SK-N-MC (cell line): ENCODE measurements around the gene RECQL5.

Source experiments
- DNase-seq: peaks from one replicate; pipeline ENCODE4 v3.0.0-alpha.2; 2011; ENCODE audit warnings: low read depth, low spot score
- H3K27ac ChIP-seq: fragments of 200-600 bp; sonication (generic); 2 replicates; pipeline ENCODE4 v1.5.1; 2016; ENCODE audit warnings: mixed run types
- H3K36me3 ChIP-seq: fragments of 200-600 bp; sonication (generic); 2 replicates; pipeline ENCODE4 v1.6.1; 2017; ENCODE audit warnings: antibody characterized with exemption, low read length, mixed read lengths; ENCODE audit not compliant: insufficient read depth
- H3K4me3 ChIP-seq: fragments of 200-600 bp; sonication (generic); 2 replicates; pipeline ENCODE4 v1.5.1; 2016
- H3K9ac ChIP-seq: fragments of 200-600 bp; sonication (generic); 2 replicates; pipeline ENCODE4 v1.8.0; 2017; ENCODE audit warnings: mixed run types, mixed read lengths; ENCODE audit not compliant: insufficient read length
- H3K9me3 ChIP-seq: fragments of 200-600 bp; sonication (generic); 2 replicates; pipeline ENCODE4 v1.6.1; 2017; ENCODE audit warnings: low read depth, mild to moderate bottlenecking, antibody characterized with exemption, low read length, moderate library complexity, mixed read lengths
- EZH2 ChIP-seq: fragments of 200-600 bp; sonication (generic); IDR thresholded peaks from one replicate; pipeline ENCODE4 v1.6.1; 2017; ENCODE audit warnings: antibody characterized with exemption
- FOXP2 ChIP-seq: optimal IDR thresholded peaks from 2 replicates; pipeline ENCODE3; 2011; ENCODE audit warnings: mild to moderate bottlenecking, moderate library complexity; ENCODE audit not compliant: insufficient read depth; ENCODE audit errors: extremely low read length, control extremely low read depth
- POLR2AphosphoS5 ChIP-seq: IDR thresholded peaks from 2 replicates; pipeline ENCODE4 v1.6.1; 2012; ENCODE audit warnings: mild to moderate bottlenecking, low read depth, low read length, borderline replicate concordance

The RECQL5 gene

DNA sequence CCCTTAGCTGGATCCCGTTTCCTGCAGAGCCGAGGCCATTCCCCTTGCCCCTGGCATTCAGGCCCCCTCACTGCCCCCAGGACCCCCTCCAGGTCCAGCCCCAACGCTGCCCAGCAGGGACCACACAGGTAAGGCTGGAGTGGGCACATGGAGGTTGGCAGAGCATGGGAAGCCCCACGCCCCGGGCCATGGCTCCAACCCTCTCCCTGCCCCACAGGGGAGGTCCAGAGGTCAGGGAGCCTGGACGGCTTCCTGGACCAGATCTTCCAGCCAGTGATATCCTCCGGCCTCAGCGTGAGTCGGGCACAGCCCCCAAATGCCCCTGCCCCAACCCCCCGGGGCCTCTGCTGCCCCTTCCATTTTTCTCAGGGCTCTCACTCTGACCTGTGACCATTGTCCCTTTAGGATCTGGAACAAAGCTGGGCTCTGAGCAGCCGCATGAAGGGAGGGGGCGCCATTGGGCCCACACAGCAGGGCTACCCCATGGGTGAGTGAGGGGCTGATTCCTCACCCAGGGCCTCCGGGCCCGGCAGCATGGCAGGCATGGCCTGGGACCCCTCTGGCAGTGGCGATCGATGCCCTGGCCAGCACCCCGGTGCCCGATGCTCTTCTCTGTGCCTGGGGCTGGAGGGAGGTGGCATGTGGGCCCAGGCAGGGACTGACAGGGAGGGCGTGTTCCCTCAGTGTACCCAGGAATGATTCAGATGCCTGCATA lies 52.2 kb downstream of the RECQL5 start:
- Histone ChIP-seq H3K36me3 (no peaks in the 10 kb centered on the region), H3K9me3 (no peaks in the 10 kb centered on the region), H3K4me3 (no peak overlapping the region), H3K27ac (no peak overlapping the region), H3K9ac (no peak overlapping the region)
- no peak for DNase-seq
- TF ChIP-seq EZH2 (no peak), FOXP2 (no peak), POLR2AphosphoS5 (no peak)

DNA sequence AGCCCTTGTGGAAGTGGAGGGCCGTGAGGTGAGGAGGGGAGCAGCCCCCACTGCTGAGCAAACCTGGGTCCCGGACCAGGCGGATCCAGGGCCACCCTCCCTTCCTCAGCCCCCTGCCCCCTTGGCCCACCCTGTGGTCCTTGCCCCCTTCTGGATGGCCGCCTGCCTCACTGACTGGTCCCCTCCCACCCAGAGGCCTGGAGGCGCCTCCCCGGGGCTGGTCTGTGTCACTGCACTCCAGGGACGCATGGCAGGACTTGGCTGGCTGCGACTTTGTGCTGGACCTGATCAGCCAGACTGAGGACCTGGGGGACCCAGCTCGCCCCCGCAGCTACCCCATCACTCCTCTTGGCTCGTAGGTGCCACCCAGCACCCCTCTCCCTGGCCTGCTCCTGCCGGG lies 52.9 kb downstream of the RECQL5 start:
- H3K27ac ChIP-seq = no peak overlapping the region
- H3K9me3 ChIP-seq = no peaks in the 10 kb centered on the region
- TF ChIP-seq EZH2 = no peak
- TF ChIP-seq POLR2AphosphoS5 = no peak
- no peak for TF ChIP-seq FOXP2
- H3K4me3 ChIP-seq = no peak overlapping the region
- H3K36me3 ChIP-seq = no peaks in the 10 kb centered on the region
- no peak for DNase-seq
- no peak overlapping the region for H3K9ac ChIP-seq

DNA sequence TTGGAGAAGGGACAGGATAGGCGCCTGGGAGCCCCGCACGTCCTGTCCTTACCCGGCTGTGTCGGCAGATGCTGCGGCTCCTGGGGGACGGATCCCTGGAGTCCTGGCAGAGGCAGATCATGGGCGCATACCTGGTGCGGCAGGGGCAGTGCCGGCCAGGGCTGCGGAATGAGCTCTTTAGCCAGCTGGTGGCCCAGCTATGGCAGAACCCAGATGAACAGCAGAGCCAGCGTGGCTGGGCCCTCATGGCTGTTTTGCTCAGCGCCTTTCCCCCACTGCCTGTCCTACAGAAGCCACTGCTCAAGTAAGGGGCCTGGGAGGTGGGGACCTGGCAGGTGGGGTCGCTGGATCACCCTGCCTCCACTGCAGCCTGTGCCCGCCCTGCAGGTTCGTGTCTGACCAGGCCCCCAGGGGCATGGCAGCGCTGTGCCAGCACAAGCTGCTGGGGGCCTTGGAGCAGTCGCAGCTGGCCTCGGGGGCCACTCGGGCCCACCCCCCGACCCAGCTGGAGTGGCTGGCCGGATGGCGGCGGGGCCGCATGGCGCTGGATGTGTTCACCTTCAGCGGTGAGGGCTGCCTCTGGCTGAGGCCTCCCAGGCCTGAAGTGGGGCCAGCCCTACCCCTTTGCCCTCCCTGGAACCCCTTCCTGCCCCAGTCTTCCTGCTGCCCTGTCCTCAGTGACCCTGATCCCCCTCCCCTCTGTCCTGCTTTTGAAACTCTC lies 53.9 kb downstream of the RECQL5 start:
- no peak for TF ChIP-seq EZH2
- Histone ChIP-seq H3K36me3 (no peaks in the 10 kb centered on the region), H3K9me3 (no peaks in the 10 kb centered on the region), H3K4me3 (no peak overlapping the region), H3K27ac (no peak overlapping the region), H3K9ac (no peak overlapping the region)
- DNase-seq = no peak

DNA sequence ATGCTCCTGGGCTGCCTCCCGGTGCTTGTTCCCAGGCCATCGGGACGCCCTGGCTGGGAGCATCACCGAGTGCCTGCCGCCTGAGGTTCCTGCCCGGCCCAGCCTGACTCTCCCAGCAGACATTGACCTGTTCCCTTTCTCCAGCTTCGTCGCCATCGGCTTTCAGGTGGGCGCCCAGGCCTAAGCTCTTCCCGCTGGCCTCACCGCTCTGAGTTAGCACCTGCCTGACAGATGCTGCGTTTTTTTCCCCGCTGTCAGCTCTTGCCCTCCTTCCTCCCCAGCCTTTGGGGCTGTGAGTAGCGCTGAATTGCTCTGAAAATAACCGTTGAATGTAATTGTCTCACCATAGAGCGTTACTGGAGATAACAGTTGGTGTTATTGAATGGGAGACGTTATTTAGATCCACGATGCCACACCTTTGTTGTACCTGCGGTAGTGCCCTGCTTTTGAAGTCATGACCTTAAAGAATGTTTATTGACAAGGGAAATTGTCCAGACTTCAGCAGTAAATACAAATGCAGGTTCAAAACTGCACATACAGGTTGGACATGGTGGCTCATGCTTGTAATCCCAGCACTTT lies 55.0 kb downstream of the RECQL5 start:
- H3K4me3 ChIP-seq = no peak overlapping the region
- DNase-seq = no peak
- no peak for TF ChIP-seq POLR2AphosphoS5
- TF ChIP-seq FOXP2 = no peak
- TF ChIP-seq EZH2 = no peak

DNA sequence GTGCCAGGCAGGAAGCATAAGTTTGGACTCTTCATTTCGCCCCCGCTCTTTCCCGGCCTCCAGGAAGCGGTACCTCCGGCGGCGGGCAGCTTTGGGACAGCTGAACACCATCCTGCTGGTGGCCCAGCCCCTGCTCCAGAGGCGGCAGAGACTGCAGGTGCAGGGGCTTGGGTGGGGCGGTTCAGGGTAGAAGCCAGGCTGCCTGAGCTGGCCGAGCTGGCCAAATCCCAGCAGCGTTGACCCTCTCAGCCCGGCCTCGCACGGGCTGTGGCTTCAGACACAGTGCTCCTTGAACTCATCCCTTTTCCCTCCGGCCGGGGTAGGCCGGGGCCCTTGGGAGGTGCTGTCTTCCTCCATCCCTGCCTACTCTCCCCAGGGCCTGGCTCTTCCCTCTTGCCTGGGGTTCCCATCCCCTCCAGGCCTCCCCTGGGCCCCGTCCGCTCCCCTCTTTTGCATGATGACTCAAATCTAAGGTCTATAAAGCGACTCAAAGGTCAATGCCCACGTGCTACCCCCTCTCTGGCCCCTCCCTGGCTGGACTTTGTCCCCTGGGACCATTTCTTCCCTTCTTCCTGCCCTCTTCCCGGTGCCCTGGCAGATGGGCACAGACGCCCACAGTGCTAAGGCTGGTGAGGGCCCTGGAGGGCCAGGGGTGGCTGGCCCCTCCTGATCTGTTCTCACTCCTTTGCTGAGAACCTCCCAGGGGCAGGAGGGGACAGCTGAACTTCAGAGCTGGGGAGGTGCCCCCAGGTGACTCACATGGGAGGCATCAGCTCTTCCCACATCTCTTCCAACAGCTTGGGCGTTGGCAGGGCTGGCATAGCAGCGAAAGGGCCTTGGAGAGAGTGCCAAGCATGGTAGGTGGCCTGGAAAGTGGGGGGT lies 56.6 kb downstream of the RECQL5 start:
- Histone ChIP-seq H3K27ac (no peak overlapping the region), H3K36me3 (no peaks in the 10 kb centered on the region), H3K9me3 (no peaks in the 10 kb centered on the region), H3K9ac (no peak overlapping the region), H3K4me3 (no peak overlapping the region)
- TF ChIP-seq FOXP2 (no peak), EZH2 (no peak), POLR2AphosphoS5 (no peak)
- DNase-seq = no peak

More for the DNA sequence above, 55.0 kb downstream of the RECQL5 start:
- no peak overlapping the region for H3K9ac ChIP-seq
- H3K27ac ChIP-seq = no peak overlapping the region
- H3K36me3 ChIP-seq = no peaks in the 10 kb centered on the region
- H3K9me3 ChIP-seq = no peaks in the 10 kb centered on the region

DNA sequence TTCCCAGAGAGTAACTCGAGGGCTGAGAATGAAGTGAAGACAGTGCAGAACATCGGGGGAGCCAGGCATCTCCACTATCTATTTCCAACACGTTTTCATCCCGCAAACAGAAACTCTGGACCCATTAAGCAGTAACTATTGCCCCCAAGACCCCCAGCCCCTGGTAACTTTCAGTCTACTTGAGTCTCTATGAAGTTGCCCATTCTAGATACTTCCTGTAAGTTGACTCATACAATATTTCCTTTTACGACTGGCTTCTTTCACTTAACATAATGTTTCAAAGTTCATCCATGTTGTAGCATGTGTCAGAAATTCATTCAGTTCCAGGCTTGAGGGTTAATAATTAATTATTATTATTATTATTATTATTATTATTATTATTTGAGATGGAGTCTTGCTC lies 59.9 kb downstream of the RECQL5 start:
- H3K36me3 ChIP-seq = no peaks in the 10 kb centered on the region
- no peak overlapping the region for H3K4me3 ChIP-seq
- DNase-seq = no peak
- no peak overlapping the region for H3K27ac ChIP-seq
- TF ChIP-seq FOXP2 (no peak), POLR2AphosphoS5 (no peak), EZH2 (no peak)
- no peaks in the 10 kb centered on the region for H3K9me3 ChIP-seq
- H3K9ac ChIP-seq = no peak overlapping the region

DNA sequence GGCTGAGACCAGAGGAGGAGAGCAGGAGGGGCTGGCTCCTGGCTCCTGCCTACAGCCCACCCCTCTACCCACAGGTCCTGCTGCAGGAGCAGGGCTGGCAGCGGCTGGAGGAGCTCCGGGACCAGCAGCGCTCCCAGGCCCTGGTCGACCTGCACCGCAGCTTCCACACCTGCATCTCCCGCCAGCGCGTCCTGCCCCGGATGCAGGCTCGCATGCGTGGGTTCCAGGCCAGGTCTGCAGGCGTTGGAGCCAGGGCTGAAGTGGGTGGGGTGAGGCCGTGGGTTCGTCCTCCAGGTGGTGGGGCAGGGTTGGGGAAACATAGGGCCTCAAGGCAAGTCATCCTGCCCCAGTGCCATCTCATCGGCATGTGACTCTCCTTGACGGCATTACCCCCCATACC lies 61.2 kb downstream of the RECQL5 start:
- H3K4me3 ChIP-seq = no peak overlapping the region
- H3K9ac ChIP-seq = no peak overlapping the region
- no peak for TF ChIP-seq EZH2
- no peak for TF ChIP-seq FOXP2
- no peak for TF ChIP-seq POLR2AphosphoS5
- DNase-seq = no peak
- no peaks in the 10 kb centered on the region for H3K9me3 ChIP-seq
- no peak overlapping the region for H3K27ac ChIP-seq
- H3K36me3 ChIP-seq = no peaks in the 10 kb centered on the region
